Lower lobe of right lung (tissue), 2 donors: ENCODE results near the gene FN3K. TPM values are rescaled to one million over a fixed set of nuclear protein-coding genes. Genes with fewer than 3 reads are reported as not detected.

Experiments used
- ATAC-seq, 2 donors: fragments of 200-7000 bp; cut with Tn5 transposase; one replicate each; pipeline ENCODE4 v1.9.1; 2020 to 2022; ENCODE audit warnings: mild to moderate bottlenecking in 2 of 2, moderate library complexity in 2 of 2
- DNase-seq: peaks from one replicate; pipeline ENCODE4 v3.0.0-alpha.2; 2020
- H3K27ac ChIP-seq: fragments of 200-600 bp; one replicate; pipeline ENCODE4 v1.8.0; 2022
- H3K27me3 ChIP-seq: fragments of 200-600 bp; one replicate; pipeline ENCODE4 v1.8.0; 2022; ENCODE audit warnings: low read depth
- H3K36me3 ChIP-seq: fragments of 200-600 bp; one replicate; pipeline ENCODE4 v1.8.0; 2022; ENCODE audit warnings: mild to moderate bottlenecking
- H3K4me1 ChIP-seq: fragments of 200-600 bp; one replicate; pipeline ENCODE4 v1.8.0; 2022
- H3K4me3 ChIP-seq: fragments of 200-600 bp; one replicate; pipeline ENCODE4 v1.8.0; 2022; ENCODE audit warnings: mild to moderate bottlenecking
- H3K9me3 ChIP-seq: fragments of 200-600 bp; one replicate; pipeline ENCODE4 v1.8.0; 2022
- intact Hi-C: fragments of 100-400 bp; cut with DNase I; formaldehyde crosslinking; loops from one replicate; pipeline ENCODE4 v1.11.0; 2022
- total RNA-seq: library from RNA; stranded (reverse); fragmentation: NEBNext Ultra II Directional; extraction: Animal tissue kit (Norgen Biotek cat#: 25700); gene quantifications from one replicate; pipeline ENCODE4 v1.2.1, GENCODE V29; 2021
- TF ChIP-seq, protein P1 (sequence below): fragments of 200-600 bp; IDR thresholded peaks from one replicate; pipeline ENCODE4 v1.8.0; 2022; ENCODE audit warnings: antibody characterized with exemption, mild to moderate bottlenecking
- donor health status: DM: no; HTN: yes; CAD: no; lungs with severe emphysema.

Gene FN3K
- total RNA-seq, 1 donor from 2014 or later = 27.9 TPM

DNA sequence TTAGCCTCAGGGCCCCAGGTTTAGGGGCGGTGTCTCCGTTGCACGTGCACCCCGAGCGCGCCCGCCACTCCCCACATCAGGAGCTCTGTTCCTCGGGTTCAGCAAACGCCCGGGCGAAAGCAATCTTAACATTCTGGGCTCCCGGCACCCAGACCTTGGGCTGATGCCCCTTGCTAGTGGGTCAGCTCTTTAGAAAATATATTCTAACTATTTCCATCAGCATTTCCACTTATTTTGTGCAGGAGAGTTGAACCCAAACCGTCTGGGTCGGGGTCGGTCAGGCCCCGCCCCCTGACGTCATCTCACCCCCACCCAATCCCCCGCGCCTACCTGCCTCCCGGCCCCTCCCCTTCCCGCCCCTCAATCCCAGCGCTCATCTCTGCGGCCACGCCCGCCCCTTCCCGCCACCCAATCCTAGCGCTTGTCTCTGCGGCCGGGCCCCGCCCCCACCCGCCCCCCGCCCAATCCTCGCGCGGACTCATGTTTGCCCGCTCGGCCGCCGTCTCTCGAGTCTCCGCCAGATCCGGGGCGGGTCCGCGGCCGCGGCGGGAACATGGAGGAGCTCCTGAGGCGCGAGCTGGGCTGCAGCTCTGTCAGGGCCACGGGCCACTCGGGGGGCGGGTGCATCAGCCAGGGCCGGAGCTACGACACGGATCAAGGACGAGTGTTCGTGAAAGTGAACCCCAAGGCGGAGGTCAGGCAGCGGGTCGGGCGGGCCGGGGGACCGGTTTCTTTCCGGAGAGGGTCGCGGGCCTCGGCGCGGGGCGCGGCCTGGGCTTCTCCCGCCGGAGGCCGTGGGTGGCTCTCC, 19.0 kb upstream of the FN3K start, which contains the start of gene FN3KRP:
TSS of gene FN3KRP (plus strand) at position 504 of the 808 bp plus-strand sequence. CDS start at position 554, 50 bp downstream.
- H3K27ac ChIP-seq = peak within 1 kb of the TSS; percentile 72
- peak; percentile 95 to 98 for ATAC-seq
- H3K9me3 ChIP-seq = no peaks in the 10 kb centered on the region
- H3K4me3 ChIP-seq = peak within 1 kb of the TSS; percentile 97
- peaks cover 14% of the 10 kb centered on the region for H3K4me1 ChIP-seq
- intact Hi-C loops = no loop called here
- no peaks in the 10 kb centered on the region for H3K27me3 ChIP-seq
- DNase-seq = peak; percentile 97
- TF ChIP-seq, protein P1, sequence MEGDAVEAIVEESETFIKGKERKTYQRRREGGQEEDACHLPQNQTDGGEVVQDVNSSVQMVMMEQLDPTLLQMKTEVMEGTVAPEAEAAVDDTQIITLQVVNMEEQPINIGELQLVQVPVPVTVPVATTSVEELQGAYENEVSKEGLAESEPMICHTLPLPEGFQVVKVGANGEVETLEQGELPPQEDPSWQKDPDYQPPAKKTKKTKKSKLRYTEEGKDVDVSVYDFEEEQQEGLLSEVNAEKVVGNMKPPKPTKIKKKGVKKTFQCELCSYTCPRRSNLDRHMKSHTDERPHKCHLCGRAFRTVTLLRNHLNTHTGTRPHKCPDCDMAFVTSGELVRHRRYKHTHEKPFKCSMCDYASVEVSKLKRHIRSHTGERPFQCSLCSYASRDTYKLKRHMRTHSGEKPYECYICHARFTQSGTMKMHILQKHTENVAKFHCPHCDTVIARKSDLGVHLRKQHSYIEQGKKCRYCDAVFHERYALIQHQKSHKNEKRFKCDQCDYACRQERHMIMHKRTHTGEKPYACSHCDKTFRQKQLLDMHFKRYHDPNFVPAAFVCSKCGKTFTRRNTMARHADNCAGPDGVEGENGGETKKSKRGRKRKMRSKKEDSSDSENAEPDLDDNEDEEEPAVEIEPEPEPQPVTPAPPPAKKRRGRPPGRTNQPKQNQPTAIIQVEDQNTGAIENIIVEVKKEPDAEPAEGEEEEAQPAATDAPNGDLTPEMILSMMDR = no peak
- peaks cover 27% of the 10 kb centered on the region for H3K36me3 ChIP-seq

DNA sequence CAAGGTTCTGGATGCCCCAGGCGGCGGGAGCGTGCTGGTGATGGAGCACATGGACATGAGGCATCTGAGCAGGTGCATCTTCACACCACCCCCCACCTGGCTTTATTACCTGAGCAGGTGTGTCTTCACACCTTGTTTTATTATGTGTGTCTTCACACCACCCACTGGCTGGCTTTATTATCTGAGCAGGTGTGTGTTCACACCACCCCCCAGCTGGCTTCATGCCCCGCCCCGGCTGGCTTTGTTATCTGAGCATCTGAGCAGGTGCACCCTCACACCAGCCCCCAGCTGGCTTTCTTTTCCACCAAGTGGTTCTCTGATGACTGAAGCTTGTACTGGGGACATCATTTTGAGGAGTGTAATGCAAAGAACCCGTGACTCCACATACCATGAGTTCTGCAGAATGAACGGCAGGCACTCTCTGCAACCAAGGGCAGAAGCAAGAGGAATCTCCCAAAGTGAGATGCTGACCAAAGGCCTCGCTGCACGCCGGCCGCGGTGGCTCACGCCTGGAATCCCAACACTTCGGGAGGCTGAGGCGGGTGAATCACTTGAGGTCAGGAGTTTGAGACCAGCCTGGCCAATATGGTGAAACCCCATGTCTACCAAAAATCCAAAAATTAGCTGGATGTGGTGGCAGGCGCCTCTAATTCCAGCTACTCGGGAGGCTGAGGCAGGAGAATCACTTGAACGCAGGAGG, 16.3 kb upstream of the FN3K start:
- Histone ChIP-seq H3K4me1 (peaks cover 14% of the 10 kb centered on the region), H3K27me3 (no peaks in the 10 kb centered on the region), H3K36me3 (peaks cover 47% of the 10 kb centered on the region), H3K9me3 (no peaks in the 10 kb centered on the region), H3K27ac (no peak overlapping the region), H3K4me3 (no peak overlapping the region)
- DNase-seq (no peak), ATAC-seq (no peak)
- TF ChIP-seq, protein P1 = no peak
- intact Hi-C loops = no loop called here

DNA sequence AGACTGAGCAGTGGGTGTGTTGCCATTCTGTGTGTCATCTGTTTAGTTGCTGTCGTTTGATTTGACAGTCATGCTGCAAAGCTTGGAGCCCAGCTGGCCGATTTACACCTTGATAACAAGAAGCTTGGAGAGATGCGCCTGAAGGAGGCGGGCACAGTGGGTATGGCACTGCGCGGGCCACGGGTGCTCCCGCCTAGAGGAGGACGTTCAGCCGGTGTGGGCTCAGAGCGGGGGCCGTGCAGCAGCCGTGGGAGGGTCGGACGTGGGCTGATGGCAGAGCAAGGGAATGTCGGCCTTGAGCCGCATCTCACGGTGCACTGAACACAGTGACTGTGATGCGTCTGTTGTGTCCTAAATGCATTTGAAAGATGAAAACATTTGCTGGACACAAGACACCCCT, 15.2 kb upstream of the FN3K start:
- DNase-seq (no peak), ATAC-seq (no peak)
- intact Hi-C loops = no loop called here
- no peaks in the 10 kb centered on the region for H3K9me3 ChIP-seq
- peaks cover 14% of the 10 kb centered on the region for H3K4me1 ChIP-seq
- H3K4me3 ChIP-seq = no peak overlapping the region
- H3K36me3 ChIP-seq = peaks cover 52% of the 10 kb centered on the region
- TF ChIP-seq, protein P1 = no peak
- no peak overlapping the region for H3K27ac ChIP-seq
- H3K27me3 ChIP-seq = no peaks in the 10 kb centered on the region

DNA sequence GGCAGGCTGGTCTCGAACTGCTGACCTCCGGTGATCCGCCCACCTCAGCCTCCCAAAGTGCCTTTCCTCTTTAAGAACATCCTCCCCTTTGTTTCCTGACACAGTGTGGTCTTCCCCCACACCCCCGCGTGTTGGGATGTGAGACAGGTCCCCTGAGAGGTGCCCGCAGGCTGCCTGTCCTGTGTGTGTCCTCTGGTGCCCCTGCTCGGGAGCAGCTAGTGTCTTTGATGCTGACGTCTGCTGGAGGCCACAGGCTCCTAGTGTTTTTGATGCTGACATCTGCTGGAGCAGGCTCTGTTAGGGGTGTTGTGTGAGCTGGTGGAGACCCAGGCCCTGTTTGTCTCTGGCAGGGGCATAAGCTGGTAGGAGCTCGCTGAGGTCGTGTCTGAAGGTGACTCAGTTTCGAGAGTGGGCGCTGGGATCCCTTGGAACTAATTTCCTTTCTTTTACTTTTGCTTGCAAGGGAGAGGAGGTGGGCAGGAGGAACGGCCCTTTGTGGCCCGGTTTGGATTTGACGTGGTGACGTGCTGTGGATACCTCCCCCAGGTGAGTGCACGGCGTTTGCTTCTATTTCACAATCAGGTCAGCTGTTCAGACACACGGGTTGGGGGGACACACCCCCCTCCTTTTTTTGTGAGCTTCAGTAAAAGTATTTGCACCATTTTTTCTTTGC, 12.9 kb upstream of the FN3K start:
- Histone ChIP-seq H3K9me3 (no peaks in the 10 kb centered on the region), H3K36me3 (peaks cover 70% of the 10 kb centered on the region), H3K4me3 (no peak overlapping the region), H3K27me3 (no peaks in the 10 kb centered on the region), H3K27ac (no peak overlapping the region), H3K4me1 (peaks cover 5% of the 10 kb centered on the region)
- DNase-seq (no peak), ATAC-seq (no peak)
- TF ChIP-seq, protein P1 = no peak
- intact Hi-C loops = no loop called here

DNA sequence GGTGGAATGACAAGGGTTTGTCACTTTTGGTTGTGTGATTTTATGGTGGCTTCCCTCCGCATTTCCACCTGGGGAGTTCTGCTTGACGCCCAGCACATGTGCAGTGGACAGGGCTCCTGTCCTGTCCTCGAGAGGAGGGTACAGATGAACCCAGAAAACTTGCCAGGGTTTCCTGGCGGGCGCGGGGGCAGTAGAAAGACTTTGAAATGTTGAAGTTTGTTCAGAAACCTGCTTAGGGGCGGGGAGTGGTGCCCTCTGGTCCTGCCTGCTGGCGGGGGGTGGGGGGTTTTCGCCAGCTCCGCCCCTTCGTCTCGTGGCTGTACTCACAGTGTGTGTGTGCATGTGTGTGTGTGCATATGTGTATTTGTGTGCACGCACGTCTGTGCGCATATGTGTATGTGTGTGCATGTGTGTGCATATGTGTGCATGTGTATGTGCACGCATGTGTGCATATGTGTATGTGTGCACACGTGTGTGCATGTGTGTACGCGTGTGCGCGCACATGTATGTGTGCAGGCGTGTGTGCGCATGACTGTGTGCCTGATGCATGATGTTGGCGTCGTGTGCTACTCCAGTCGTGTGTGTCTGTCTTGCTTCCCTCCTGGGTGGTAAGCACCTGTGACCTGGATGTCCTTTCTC, 12.1 kb upstream of the FN3K start:
- DNase-seq (no peak), ATAC-seq (no peak)
- intact Hi-C loops = no loop called here
- Histone ChIP-seq H3K4me1 (no peaks in the 10 kb centered on the region), H3K4me3 (no peak overlapping the region), H3K9me3 (no peaks in the 10 kb centered on the region), H3K27me3 (no peaks in the 10 kb centered on the region), H3K36me3 (peaks cover 78% of the 10 kb centered on the region), H3K27ac (no peak overlapping the region)
- TF ChIP-seq, protein P1 = no peak
